HL-60 (cell line): Measurements from ENCODE around the gene ETNK2.

ENCODE experiments used
- DNase-seq, 2 experiments: peaks; one replicate each; pipeline ENCODE4 v3.0.0-alpha.2; 2010 to 2020; ENCODE audit warnings: low read depth in 1 of 2, low spot score in 1 of 2
- H3K27ac ChIP-seq: fragments of 250-450 bp; sonication (Bioruptor Pico); replicated peaks from 2 replicates; pipeline ENCODE4 v1.5.1; 2020; ENCODE audit warnings: mild to moderate bottlenecking, moderate library complexity
- H3K27me3 ChIP-seq: fragments of 250-450 bp; sonication (Bioruptor Pico); 2 replicates; pipeline ENCODE4 v1.5.1; 2021; ENCODE audit warnings: mild to moderate bottlenecking, moderate library complexity; ENCODE audit not compliant: insufficient read depth, poor library complexity, severe bottlenecking
- H3K4me3 ChIP-seq: replicated peaks from 2 replicates; pipeline ENCODE4 v1.5.1; 2011; ENCODE audit warnings: mild to moderate bottlenecking, control low read depth, low read length; ENCODE audit not compliant: insufficient read depth
- CTCF ChIP-seq: IDR thresholded peaks from one replicate; pipeline ENCODE4 v1.5.1; 2011; ENCODE audit warnings: low read length, control low read depth, inconsistent platforms; ENCODE audit not compliant: insufficient read depth
- GABPA ChIP-seq: IDR thresholded peaks from 2 replicates; pipeline ENCODE4 v1.6.1; 2012; ENCODE audit warnings: low read depth
- POLR2AphosphoS5 ChIP-seq: IDR thresholded peaks from 2 replicates; pipeline ENCODE4 v1.6.1; 2012; ENCODE audit warnings: low read depth
- REST ChIP-seq: IDR thresholded peaks from 2 replicates; pipeline ENCODE4 v1.6.1; 2012; ENCODE audit warnings: low read depth; ENCODE audit not compliant: insufficient replicate concordance
- SPI1 ChIP-seq: IDR thresholded peaks from 2 replicates; pipeline ENCODE4 v1.6.1; 2012; ENCODE audit warnings: low read depth, mild to moderate bottlenecking, borderline replicate concordance

ETNK2 gene

GRCh38 chr1:204081791-204082513 lies 69.9 kb downstream of the ETNK2 start:
- Histone ChIP-seq H3K4me3 (no peak overlapping the region), H3K27ac (no peak overlapping the region), H3K27me3 (peaks cover 10% of the 10 kb centered on the region)
- DNase-seq, result no peak
- no peak for TF ChIP-seq POLR2AphosphoS5
- no peak for TF ChIP-seq SPI1
- TF ChIP-seq CTCF, result no peak
- TF ChIP-seq REST, result no peak
- TF ChIP-seq GABPA, result no peak

- Histone ChIP-seq H3K27me3 (peaks cover 17% of the 10 kb centered on the region), H3K4me3 (no peak overlapping the region), H3K27ac (no peak overlapping the region)
- no peak for TF ChIP-seq SPI1
- TF ChIP-seq REST, result no peak
- TF ChIP-seq CTCF, result no peak
- no peak for TF ChIP-seq GABPA
- TF ChIP-seq POLR2AphosphoS5, result no peak
- DNase-seq, result no peak
Measured at GRCh38 chr1:204081164-204081790, 70.6 kb downstream of the ETNK2 start.
